ENCODE results near the gene KIN. TPM values are rescaled to one million over a fixed set of nuclear protein-coding genes. Genes with fewer than 3 reads are reported as not detected.
A peak's percentile ranks its signal among the peaks of the same experiment; 100 is the strongest.
"Not testable (repeated sequence)": the region's sequence is repeated elsewhere in the genome, so short reads cannot be mapped to it uniquely, and the experiment has no call there.

KIN gene
- total RNA-seq, 4 donors from 2014 or later = 7.5 to 10.2 (median 8.1) TPM

DNA sequence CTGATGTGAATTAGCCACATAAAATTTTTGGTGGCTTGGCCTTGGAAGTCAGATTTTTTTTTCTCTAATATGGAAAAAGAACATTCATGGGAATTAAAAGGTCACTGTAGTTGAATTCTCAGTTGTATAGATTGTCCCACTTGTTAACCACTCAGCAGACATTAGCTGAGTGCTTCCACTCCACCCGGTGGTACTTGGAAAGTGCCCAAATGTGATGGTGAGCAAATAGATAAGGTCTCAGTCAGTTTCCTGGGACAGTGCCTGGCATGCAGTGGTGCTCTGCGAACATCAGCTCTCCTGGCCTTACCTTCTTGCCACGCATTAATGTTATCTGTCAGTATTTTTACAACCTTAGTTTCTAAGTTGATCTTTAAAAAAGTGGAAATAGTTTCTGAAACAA is 1.6 kb upstream of the KIN start:
- Histone ChIP-seq H3K4me3 (replicated peaks in 1 of 3) (peak overlapping the region in 2 of 3 donors; percentile 86 to 99), H3K9me3 (no peaks in the 10 kb centered on the region), H3K36me3 (no peaks in the 10 kb centered on the region), H3K27me3 (no peaks in the 10 kb centered on the region), H3K27ac (peak overlapping the region in 2 of 3 donors; percentile 78 to 86), H3K4me1 (peaks cover 27 to 31% of the 10 kb centered on the region in 2 donors)
- intact Hi-C loops (cut with DNase I) = no loop called here
- TF ChIP-seq POLR2A (IDR thresholded peaks at IDR 0.05) = no peak
- TF ChIP-seq, protein P1, sequence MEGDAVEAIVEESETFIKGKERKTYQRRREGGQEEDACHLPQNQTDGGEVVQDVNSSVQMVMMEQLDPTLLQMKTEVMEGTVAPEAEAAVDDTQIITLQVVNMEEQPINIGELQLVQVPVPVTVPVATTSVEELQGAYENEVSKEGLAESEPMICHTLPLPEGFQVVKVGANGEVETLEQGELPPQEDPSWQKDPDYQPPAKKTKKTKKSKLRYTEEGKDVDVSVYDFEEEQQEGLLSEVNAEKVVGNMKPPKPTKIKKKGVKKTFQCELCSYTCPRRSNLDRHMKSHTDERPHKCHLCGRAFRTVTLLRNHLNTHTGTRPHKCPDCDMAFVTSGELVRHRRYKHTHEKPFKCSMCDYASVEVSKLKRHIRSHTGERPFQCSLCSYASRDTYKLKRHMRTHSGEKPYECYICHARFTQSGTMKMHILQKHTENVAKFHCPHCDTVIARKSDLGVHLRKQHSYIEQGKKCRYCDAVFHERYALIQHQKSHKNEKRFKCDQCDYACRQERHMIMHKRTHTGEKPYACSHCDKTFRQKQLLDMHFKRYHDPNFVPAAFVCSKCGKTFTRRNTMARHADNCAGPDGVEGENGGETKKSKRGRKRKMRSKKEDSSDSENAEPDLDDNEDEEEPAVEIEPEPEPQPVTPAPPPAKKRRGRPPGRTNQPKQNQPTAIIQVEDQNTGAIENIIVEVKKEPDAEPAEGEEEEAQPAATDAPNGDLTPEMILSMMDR (IDR thresholded peaks at IDR 0.05) = no peak
- WGBS, 2 donors = 26 to 28% methylated on average over 3 of the region's 3 CpGs
- DNase-seq = peak; percentile 31 to 51

DNA sequence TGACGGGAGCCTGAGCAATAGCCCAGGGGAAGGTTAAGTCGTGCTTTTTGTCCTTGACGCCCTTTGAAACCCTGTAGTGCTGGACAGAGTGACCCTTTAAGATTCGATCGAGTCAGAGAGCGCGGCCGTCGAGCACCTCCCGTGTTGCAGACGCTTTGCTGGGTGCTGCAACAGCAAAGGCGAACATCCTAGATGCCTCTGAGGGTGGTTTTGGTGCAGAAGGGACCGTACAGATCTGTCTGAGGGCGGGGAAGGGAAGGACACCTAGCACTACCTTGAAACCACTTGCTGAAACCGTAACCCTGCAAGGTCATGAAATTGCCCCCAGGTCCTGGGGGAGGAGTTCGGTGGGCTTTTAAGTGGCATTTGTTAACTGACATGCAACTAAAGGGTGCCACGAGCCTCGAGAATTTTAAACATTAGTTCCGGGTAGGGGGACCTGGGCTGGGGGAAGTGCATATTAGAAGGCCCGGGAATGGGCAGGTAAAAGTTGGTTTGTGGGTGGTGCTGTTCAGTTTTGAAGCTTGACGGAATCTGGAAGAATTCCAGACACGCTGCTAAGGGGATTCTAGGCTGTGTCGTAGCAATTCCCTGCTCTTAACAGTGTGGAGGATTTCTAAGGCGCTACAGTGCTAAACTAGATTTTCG is 970 bp upstream of the KIN start:
- H3K9me3 ChIP-seq = no peaks in the 10 kb centered on the region
- H3K4me3 ChIP-seq (replicated peaks in 1 of 3) = peak overlapping the region; percentile 77 to 99 (median 86)
- H3K36me3 ChIP-seq = no peaks in the 10 kb centered on the region
- H3K27ac ChIP-seq = peak overlapping the region; percentile 71 to 86 (median 78)
- no peaks in the 10 kb centered on the region for H3K27me3 ChIP-seq
- TF ChIP-seq, protein P1 (IDR thresholded peaks at IDR 0.05) = no peak
- TF ChIP-seq POLR2A (IDR thresholded peaks at IDR 0.05) = no peak
- H3K4me1 ChIP-seq = peaks cover 27 to 28% of the 10 kb centered on the region in 2 donors
- DNase-seq = peak; percentile 53 to 63
- intact Hi-C loops (cut with DNase I) = no loop called here
- 2 to 4% methylated on average over 13 to 24 of the region's 25 CpGs for WGBS, 2 donors

DNA sequence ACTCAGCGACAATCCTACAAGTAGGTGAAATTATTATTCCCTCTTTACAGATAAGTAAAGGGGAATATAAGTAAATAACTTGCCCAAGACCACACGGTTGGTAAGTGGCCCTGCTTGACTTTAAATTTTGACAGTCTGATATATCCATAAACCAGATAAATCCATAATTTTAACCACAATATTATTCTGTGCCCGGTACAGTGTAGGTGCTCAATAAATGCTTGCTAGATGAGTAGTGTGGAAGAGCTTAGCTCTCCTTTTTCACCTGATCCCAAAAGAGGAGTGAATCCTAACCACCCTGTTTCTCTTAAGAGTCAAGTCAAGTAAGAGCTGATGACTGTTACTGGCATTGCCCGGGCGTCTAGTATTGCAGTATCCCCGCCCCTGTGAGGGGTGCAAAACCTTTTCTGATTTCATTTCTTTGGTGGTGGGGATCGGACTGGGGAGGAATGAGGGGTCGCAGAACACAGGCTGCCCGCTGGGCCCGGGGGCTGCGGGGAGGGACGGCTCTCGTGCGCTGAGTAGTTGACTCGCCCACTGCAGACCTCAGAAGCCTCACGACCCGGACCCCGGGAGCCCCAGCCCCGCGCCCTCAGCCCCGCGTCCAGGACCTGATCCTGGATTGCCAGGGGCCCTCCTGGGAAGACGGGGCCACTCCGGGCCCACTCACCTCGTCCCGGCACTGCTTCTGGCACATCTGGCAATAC is 490 bp downstream of the KIN start:
- 2 to 4% methylated on average over 16 to 18 of the region's 26 CpGs for WGBS, 2 donors
- peaks cover 25 to 27% of the 10 kb centered on the region in 2 donors for H3K4me1 ChIP-seq
- intact Hi-C loops (cut with DNase I) = no loop called here

DNA sequence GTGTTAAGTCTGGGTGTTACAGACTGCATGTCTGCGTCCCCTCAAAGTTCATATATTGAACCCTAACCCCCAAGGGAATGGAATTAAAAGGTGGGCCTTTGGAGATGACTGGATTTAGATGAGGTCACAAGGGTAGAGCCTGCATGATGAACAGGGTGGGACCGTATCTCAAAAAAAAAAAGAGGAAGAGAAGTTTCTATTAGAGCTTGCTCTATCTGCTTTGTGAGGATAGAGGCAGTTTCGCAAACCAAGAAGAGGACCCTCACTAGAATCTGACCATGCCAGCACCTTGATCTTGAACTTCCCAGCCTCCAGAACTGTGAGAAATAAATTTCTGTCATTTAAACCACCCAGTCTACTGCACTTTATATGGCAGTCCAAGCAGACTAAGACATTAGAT is 1.4 kb downstream of the KIN start:
- H3K4me3 ChIP-seq (replicated peaks in 1 of 3) = no peak overlapping the region
- intact Hi-C loops (cut with DNase I) = no loop called here
- H3K4me1 ChIP-seq = peaks cover 19 to 20% of the 10 kb centered on the region in 2 donors
- H3K27ac ChIP-seq = no peak overlapping the region
- H3K9me3 ChIP-seq = no peaks in the 10 kb centered on the region
- DNase-seq = no peak
- H3K36me3 ChIP-seq = no peaks in the 10 kb centered on the region
- H3K27me3 ChIP-seq = no peaks in the 10 kb centered on the region
- WGBS, 2 donors = 85 to 86% methylated on average over 3 of the region's 3 CpGs
- TF ChIP-seq, protein P1 (IDR thresholded peaks at IDR 0.05) = no peak
- TF ChIP-seq POLR2A (IDR thresholded peaks at IDR 0.05) = no peak

More for the DNA sequence above, 490 bp downstream of the KIN start:
- no peaks in the 10 kb centered on the region for H3K27me3 ChIP-seq
- no peaks in the 10 kb centered on the region for H3K36me3 ChIP-seq
- peak overlapping the region; percentile 72 to 99 (median 86) for H3K4me3 ChIP-seq (replicated peaks in 1 of 3)
- H3K27ac ChIP-seq = peak overlapping the region in 2 of 3 donors; percentile 13 to 51
- no peak for DNase-seq
- TF ChIP-seq POLR2A (IDR thresholded peaks at IDR 0.05) = no peak
- TF ChIP-seq, protein P1 (IDR thresholded peaks at IDR 0.05) = no peak
- H3K9me3 ChIP-seq = no peaks in the 10 kb centered on the region

DNA sequence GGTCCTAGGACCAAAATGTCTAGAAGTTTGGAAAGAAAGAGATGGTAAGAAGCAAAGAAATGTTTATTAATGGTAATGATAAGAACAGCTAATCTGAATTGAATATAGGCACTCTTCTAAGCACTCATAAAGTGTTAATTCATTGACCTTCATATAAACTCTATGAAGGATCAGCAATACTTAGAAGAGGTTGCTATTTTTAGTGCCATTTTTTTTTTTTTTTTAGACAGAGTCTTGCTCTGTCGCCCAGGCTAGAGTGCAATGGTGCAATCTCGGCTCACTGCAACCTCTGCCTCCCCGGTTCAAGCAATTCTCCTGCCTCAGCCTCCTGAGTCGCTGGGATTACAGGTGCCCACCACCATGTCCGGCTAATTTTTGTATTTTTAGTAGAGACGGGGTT is 5.6 kb downstream of the KIN start:
- H3K27me3 ChIP-seq; H3K9me3 ChIP-seq; intact Hi-C loops (cut with DNase I); H3K27ac ChIP-seq; H3K4me1 ChIP-seq; DNase-seq; H3K4me3 ChIP-seq (replicated peaks in 1 of 3): not testable (repeated sequence)
- WGBS, 2 donors = 85 to 93% methylated on average over 6 of the region's 6 CpGs
- H3K36me3 ChIP-seq = peaks cover 10 to 22% of the 10 kb centered on the region in 2 donors
